GM23338 (cell line): ENCODE measurements around the gene RAB11FIP4. TPM values are rescaled to one million over a fixed set of nuclear protein-coding genes. Genes with fewer than 3 reads are reported as not detected.

Experiments used
- ATAC-seq: fragments of 200-7000 bp; cut with Tn5 transposase; 3 replicates; pipeline ENCODE4 v1.9.1; 2020
- DNase-seq: peaks from one replicate; pipeline ENCODE4 v3.0.0-alpha.2; 2015; ENCODE audit warnings: low spot score
- H2AFZ ChIP-seq: fragments of 200-600 bp; sonication (generic); 2 replicates; pipeline ENCODE4 v1.8.0; 2016; ENCODE audit warnings: antibody characterized with exemption, mild to moderate bottlenecking, moderate library complexity
- H3F3A ChIP-seq: fragments of 200-600 bp; sonication (generic); replicated peaks from 2 replicates; pipeline ENCODE4 v1.8.0; 2017; ENCODE audit warnings: antibody characterized with exemption, mixed run types, low read depth
- H3K27ac ChIP-seq: fragments of 200-600 bp; sonication (generic); 2 replicates; pipeline ENCODE4 v1.6.1; 2016; ENCODE audit warnings: low read depth
- H3K27me3 ChIP-seq: fragments of 200-600 bp; sonication (generic); 2 replicates; pipeline ENCODE4 v1.8.0; 2016; ENCODE audit warnings: mild to moderate bottlenecking, mixed run types, moderate library complexity; ENCODE audit not compliant: insufficient read depth
- H3K36me3 ChIP-seq: fragments of 200-600 bp; sonication (generic); 2 replicates; pipeline ENCODE4 v1.8.0; 2016; ENCODE audit warnings: mild to moderate bottlenecking; ENCODE audit not compliant: insufficient read depth
- H3K4me1 ChIP-seq: fragments of 200-600 bp; sonication (generic); 2 replicates; pipeline ENCODE4 v1.8.0; 2016; ENCODE audit warnings: mild to moderate bottlenecking, moderate library complexity; ENCODE audit not compliant: insufficient read depth
- H3K4me2 ChIP-seq: fragments of 200-600 bp; sonication (generic); 2 replicates; pipeline ENCODE4 v1.7.1; 2017; ENCODE audit warnings: mixed run types
- H3K4me3 ChIP-seq: fragments of 200-600 bp; sonication (generic); 2 replicates; pipeline ENCODE4 v1.6.1; 2016; ENCODE audit warnings: mixed run types
- H3K79me2 ChIP-seq: fragments of 200-600 bp; sonication (generic); replicated peaks from 2 replicates; pipeline ENCODE4 v1.8.0; 2017; ENCODE audit warnings: mild to moderate bottlenecking; ENCODE audit not compliant: insufficient read depth
- H3K9me2 ChIP-seq: fragments of 200-600 bp; sonication (generic); 2 replicates; pipeline ENCODE4 v1.8.0; 2017; ENCODE audit not compliant: insufficient read depth
- H4K20me1 ChIP-seq: fragments of 200-600 bp; sonication (generic); replicated peaks from 2 replicates; pipeline ENCODE4 v1.8.0; 2017; ENCODE audit warnings: mild to moderate bottlenecking; ENCODE audit not compliant: insufficient read depth
- H3K27ac Mint-ChIP-seq: 2 replicates; pipeline ENCODE4 v1.8.0; 2020; ENCODE audit warnings: inconsistent platforms, mild to moderate bottlenecking, moderate library complexity, mixed read lengths
- H3K27me3 Mint-ChIP-seq: 3 replicates; pipeline ENCODE4 v1.8.0; 2022; ENCODE audit warnings: low read depth, mild to moderate bottlenecking, moderate library complexity, mixed read lengths, inconsistent platforms; ENCODE audit not compliant: insufficient read depth, poor library complexity
- H3K36me3 Mint-ChIP-seq: 3 replicates; pipeline ENCODE4 v1.8.0; 2021; ENCODE audit warnings: low read depth, mild to moderate bottlenecking, inconsistent platforms, moderate library complexity, mixed read lengths
- H3K4me1 Mint-ChIP-seq: 3 replicates; pipeline ENCODE4 v1.8.0; 2020; ENCODE audit warnings: mild to moderate bottlenecking, inconsistent platforms, mixed read lengths
- H3K4me3 Mint-ChIP-seq: 3 replicates; pipeline ENCODE4 v1.8.0; 2021; ENCODE audit warnings: moderate library complexity, mild to moderate bottlenecking, inconsistent platforms, mixed read lengths
- H3K9me3 Mint-ChIP-seq: 3 replicates; pipeline ENCODE4 v1.8.0; 2020; ENCODE audit warnings: moderate library complexity, mild to moderate bottlenecking, inconsistent platforms, mixed read lengths
- EZH2 ChIP-seq: fragments of 200-600 bp; sonication (generic); IDR thresholded peaks from one replicate; pipeline ENCODE4 v1.8.0; 2017; ENCODE audit warnings: antibody characterized with exemption, mild to moderate bottlenecking, low read depth; ENCODE audit not compliant: unreplicated experiment
- EZH2phosphoT487 ChIP-seq: fragments of 200-600 bp; sonication (generic); IDR thresholded peaks from one replicate; pipeline ENCODE4 v1.8.1; 2018; ENCODE audit warnings: antibody characterized with exemption; ENCODE audit not compliant: unreplicated experiment
- JUNB ChIP-seq: IDR thresholded peaks from one replicate; pipeline ENCODE4 v1.6.1; 2016; ENCODE audit warnings: antibody characterized with exemption; ENCODE audit not compliant: unreplicated experiment
- NANOG ChIP-seq: IDR thresholded peaks from 2 replicates; pipeline ENCODE4 v1.6.1; 2016; ENCODE audit warnings: antibody characterized with exemption, borderline replicate concordance
- POLR2AphosphoS5 ChIP-seq: IDR thresholded peaks from 2 replicates; pipeline ENCODE4 v1.6.1; 2016; ENCODE audit warnings: antibody characterized with exemption, low read depth
- ZNF114 ChIP-seq: fragments of 250-450 bp; sonication (Bioruptor Pico); IDR thresholded peaks from 2 replicates; pipeline ENCODE4 v1.5.0; 2020; ENCODE audit warnings: mild to moderate bottlenecking, moderate library complexity
- ZNF331 ChIP-seq: fragments of 250-450 bp; sonication (Bioruptor Pico); IDR thresholded peaks from 2 replicates; pipeline ENCODE4 v1.5.0; 2020; ENCODE audit warnings: low read depth, mild to moderate bottlenecking, moderate library complexity
- polyA plus RNA-seq: library from polyadenylated mRNA; unstranded; fragments of >200 nt; fragmentation: Nextera tagmentation; extraction: Ambion mirVana; gene quantifications from 2 replicates; pipeline ENCODE4 v1.2.1, GENCODE V29; 2016
- total RNA-seq: library from RNA; depleted of rRNA; stranded (reverse); fragments of >200 nt; shearing (Covaris generic); gene quantifications from 2 replicates; pipeline ENCODE4 v1.2.3, GENCODE V29; 2014
- TF ChIP-seq, protein P1 (sequence below): fragments of 250-450 bp; sonication (Bioruptor Pico); IDR thresholded peaks from 2 replicates; pipeline ENCODE4 v1.5.0; 2020; ENCODE audit warnings: mild to moderate bottlenecking, moderate library complexity
- TF ChIP-seq, protein P2 (sequence below): IDR thresholded peaks from one replicate; pipeline ENCODE4 v1.6.1; 2018; ENCODE audit warnings: antibody characterized with exemption; ENCODE audit not compliant: unreplicated experiment
- TF ChIP-seq, protein P3 (sequence below): IDR thresholded peaks from 2 replicates; pipeline ENCODE4 v1.6.1; 2016; ENCODE audit warnings: antibody characterized with exemption
- TF ChIP-seq, protein P4 (sequence below), 2 experiments: fragments of 200-600 bp in 1 of 2; sonication (generic) in 1 of 2; conservative IDR thresholded peaks; 2 replicates each; pipeline versions ENCODE4 v1.5.1 to v1.6.1; 2016 to 2017; ENCODE audit warnings: antibody characterized with exemption in 2 of 2, low read depth in 2 of 2, mild to moderate bottlenecking in 2 of 2, moderate library complexity in 1 of 2

RAB11FIP4 gene
- total and polyA plus RNA-seq, 2 experiments from 2014 or later: 26.0 to 65.6 TPM

DNA sequence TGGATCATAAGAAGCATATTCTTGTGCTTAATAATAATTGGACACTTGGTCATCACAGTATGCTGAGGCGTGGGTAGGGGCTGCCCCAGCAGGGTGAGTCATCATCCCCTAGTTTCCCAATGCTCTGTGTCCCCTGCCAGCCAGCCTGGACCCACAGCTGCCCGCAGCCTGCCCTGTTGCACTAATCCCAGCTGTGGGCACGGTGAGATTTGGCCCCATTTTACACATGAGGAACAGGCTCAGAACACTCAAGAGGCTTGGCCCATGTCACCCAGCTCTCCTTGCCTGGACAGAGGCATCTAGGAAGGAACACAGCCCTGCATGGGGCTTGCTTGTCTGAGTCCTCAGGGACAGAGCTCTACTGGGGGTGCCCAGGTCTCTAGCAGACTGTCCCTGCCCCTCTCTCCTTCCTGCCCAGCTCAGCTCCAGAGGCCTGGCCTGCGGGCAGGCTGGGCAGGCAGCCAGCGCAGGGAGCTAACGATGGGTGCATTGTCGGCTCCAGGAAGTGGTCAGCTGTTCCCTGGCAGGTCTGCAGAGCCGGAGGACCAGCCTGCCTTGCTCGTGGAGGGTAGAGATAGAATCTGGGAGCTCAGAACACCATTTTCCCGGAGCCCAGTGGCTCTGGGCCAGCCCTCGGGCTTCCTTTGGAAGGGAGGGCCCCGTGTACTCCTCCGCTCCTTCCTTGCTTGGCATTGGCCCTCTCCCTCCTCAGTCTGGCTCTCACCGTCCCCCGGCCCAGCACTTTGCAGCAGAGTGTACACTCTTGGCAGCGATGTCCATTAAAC is 189.4 kb downstream of the RAB11FIP4 start:
- Histone ChIP-seq H3K4me1 (no peaks in the 10 kb centered on the region), H3K9me2 (no peaks in the 10 kb centered on the region), H2AFZ (no peak overlapping the region)

More for the DNA sequence above, 189.4 kb downstream of the RAB11FIP4 start:
- Histone ChIP-seq H3K4me3 (no peak overlapping the region), H3K36me3 (no peaks in the 10 kb centered on the region), H3K79me2 (no peaks in the 10 kb centered on the region), H4K20me1 (no peaks in the 10 kb centered on the region), H3K4me2 (no peak overlapping the region), H3F3A (no peaks in the 10 kb centered on the region), H3K27ac (no peak overlapping the region), H3K27me3 (no peaks in the 10 kb centered on the region)
- peak overlapping the region; percentile 72; the same call in 1 of the 2 replicates for H3K27ac Mint-ChIP-seq
- H3K36me3 Mint-ChIP-seq: no peaks in the 10 kb centered on the region
- H3K9me3 Mint-ChIP-seq: no peaks in the 10 kb centered on the region
- no peak overlapping the region for H3K4me3 Mint-ChIP-seq
- ATAC-seq: no peak
- DNase-seq: no peak
- peaks cover 3% of the 10 kb centered on the region for H3K27me3 Mint-ChIP-seq
- no peaks in the 10 kb centered on the region for H3K4me1 Mint-ChIP-seq
- no peak for TF ChIP-seq JUNB
- no peak for TF ChIP-seq EZH2
- no peak for TF ChIP-seq ZNF114 (CRISPR knock-in tag)
- no peak for TF ChIP-seq EZH2phosphoT487
- no peak for TF ChIP-seq ZNF331 (CRISPR knock-in tag)
- TF ChIP-seq, protein P1, sequence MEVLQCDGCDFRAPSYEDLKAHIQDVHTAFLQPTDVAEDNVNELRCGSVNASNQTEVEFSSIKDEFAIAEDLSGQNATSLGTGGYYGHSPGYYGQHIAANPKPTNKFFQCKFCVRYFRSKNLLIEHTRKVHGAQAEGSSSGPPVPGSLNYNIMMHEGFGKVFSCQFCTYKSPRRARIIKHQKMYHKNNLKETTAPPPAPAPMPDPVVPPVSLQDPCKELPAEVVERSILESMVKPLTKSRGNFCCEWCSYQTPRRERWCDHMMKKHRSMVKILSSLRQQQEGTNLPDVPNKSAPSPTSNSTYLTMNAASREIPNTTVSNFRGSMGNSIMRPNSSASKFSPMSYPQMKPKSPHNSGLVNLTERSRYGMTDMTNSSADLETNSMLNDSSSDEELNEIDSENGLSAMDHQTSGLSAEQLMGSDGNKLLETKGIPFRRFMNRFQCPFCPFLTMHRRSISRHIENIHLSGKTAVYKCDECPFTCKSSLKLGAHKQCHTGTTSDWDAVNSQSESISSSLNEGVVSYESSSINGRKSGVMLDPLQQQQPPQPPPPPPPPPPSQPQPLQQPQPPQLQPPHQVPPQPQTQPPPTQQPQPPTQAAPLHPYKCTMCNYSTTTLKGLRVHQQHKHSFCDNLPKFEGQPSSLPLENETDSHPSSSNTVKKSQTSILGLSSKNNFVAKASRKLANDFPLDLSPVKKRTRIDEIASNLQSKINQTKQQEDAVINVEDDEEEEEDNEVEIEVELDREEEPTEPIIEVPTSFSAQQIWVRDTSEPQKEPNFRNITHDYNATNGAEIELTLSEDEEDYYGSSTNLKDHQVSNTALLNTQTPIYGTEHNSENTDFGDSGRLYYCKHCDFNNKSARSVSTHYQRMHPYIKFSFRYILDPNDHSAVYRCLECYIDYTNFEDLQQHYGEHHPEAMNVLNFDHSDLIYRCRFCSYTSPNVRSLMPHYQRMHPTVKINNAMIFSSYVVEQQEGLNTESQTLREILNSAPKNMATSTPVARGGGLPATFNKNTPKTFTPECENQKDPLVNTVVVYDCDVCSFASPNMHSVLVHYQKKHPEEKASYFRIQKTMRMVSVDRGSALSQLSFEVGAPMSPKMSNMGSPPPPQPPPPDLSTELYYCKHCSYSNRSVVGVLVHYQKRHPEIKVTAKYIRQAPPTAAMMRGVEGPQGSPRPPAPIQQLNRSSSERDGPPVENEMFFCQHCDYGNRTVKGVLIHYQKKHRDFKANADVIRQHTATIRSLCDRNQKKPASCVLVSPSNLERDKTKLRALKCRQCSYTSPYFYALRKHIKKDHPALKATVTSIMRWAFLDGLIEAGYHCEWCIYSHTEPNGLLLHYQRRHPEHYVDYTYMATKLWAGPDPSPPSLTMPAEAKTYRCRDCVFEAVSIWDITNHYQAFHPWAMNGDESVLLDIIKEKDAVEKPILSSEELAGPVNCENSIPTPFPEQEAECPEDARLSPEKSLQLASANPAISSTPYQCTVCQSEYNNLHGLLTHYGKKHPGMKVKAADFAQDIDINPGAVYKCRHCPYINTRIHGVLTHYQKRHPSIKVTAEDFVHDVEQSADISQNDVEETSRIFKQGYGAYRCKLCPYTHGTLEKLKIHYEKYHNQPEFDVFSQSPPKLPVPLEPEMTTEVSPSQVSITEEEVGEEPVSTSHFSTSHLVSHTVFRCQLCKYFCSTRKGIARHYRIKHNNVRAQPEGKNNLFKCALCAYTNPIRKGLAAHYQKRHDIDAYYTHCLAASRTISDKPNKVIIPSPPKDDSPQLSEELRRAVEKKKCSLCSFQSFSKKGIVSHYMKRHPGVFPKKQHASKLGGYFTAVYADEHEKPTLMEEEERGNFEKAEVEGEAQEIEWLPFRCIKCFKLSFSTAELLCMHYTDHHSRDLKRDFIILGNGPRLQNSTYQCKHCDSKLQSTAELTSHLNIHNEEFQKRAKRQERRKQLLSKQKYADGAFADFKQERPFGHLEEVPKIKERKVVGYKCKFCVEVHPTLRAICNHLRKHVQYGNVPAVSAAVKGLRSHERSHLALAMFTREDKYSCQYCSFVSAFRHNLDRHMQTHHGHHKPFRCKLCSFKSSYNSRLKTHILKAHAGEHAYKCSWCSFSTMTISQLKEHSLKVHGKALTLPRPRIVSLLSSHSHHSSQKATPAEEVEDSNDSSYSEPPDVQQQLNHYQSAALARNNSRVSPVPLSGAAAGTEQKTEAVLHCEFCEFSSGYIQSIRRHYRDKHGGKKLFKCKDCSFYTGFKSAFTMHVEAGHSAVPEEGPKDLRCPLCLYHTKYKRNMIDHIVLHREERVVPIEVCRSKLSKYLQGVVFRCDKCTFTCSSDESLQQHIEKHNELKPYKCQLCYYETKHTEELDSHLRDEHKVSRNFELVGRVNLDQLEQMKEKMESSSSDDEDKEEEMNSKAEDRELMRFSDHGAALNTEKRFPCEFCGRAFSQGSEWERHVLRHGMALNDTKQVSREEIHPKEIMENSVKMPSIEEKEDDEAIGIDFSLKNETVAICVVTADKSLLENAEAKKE (CRISPR knock-in tag): no peak
- no peak for TF ChIP-seq NANOG
- TF ChIP-seq, protein P2, sequence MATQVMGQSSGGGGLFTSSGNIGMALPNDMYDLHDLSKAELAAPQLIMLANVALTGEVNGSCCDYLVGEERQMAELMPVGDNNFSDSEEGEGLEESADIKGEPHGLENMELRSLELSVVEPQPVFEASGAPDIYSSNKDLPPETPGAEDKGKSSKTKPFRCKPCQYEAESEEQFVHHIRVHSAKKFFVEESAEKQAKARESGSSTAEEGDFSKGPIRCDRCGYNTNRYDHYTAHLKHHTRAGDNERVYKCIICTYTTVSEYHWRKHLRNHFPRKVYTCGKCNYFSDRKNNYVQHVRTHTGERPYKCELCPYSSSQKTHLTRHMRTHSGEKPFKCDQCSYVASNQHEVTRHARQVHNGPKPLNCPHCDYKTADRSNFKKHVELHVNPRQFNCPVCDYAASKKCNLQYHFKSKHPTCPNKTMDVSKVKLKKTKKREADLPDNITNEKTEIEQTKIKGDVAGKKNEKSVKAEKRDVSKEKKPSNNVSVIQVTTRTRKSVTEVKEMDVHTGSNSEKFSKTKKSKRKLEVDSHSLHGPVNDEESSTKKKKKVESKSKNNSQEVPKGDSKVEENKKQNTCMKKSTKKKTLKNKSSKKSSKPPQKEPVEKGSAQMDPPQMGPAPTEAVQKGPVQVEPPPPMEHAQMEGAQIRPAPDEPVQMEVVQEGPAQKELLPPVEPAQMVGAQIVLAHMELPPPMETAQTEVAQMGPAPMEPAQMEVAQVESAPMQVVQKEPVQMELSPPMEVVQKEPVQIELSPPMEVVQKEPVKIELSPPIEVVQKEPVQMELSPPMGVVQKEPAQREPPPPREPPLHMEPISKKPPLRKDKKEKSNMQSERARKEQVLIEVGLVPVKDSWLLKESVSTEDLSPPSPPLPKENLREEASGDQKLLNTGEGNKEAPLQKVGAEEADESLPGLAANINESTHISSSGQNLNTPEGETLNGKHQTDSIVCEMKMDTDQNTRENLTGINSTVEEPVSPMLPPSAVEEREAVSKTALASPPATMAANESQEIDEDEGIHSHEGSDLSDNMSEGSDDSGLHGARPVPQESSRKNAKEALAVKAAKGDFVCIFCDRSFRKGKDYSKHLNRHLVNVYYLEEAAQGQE: no peak
- no peak for TF ChIP-seq POLR2AphosphoS5
- TF ChIP-seq, protein P3, sequence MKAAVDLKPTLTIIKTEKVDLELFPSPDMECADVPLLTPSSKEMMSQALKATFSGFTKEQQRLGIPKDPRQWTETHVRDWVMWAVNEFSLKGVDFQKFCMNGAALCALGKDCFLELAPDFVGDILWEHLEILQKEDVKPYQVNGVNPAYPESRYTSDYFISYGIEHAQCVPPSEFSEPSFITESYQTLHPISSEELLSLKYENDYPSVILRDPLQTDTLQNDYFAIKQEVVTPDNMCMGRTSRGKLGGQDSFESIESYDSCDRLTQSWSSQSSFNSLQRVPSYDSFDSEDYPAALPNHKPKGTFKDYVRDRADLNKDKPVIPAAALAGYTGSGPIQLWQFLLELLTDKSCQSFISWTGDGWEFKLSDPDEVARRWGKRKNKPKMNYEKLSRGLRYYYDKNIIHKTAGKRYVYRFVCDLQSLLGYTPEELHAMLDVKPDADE: no peak
- TF ChIP-seq, protein P4, sequence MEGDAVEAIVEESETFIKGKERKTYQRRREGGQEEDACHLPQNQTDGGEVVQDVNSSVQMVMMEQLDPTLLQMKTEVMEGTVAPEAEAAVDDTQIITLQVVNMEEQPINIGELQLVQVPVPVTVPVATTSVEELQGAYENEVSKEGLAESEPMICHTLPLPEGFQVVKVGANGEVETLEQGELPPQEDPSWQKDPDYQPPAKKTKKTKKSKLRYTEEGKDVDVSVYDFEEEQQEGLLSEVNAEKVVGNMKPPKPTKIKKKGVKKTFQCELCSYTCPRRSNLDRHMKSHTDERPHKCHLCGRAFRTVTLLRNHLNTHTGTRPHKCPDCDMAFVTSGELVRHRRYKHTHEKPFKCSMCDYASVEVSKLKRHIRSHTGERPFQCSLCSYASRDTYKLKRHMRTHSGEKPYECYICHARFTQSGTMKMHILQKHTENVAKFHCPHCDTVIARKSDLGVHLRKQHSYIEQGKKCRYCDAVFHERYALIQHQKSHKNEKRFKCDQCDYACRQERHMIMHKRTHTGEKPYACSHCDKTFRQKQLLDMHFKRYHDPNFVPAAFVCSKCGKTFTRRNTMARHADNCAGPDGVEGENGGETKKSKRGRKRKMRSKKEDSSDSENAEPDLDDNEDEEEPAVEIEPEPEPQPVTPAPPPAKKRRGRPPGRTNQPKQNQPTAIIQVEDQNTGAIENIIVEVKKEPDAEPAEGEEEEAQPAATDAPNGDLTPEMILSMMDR (conservative IDR thresholded peaks at IDR 0.05; ENCODE audit: low read depth in 2 of 2): no peak
